SK-N-SH treated with all-trans-retinoic acid at 6 μM for 48 hours (cell line): ENCODE results near the gene PLXNA4.

Source experiments
- ATAC-seq: fragments of 200-7000 bp; cut with Tn5 transposase; 3 replicates; pipeline ENCODE4 v1.9.1; 2020; ENCODE audit warnings: mild to moderate bottlenecking, moderate library complexity
- BACH2 ChIP-seq: fragments of 250-450 bp; sonication (Bioruptor Pico); IDR thresholded peaks from 2 replicates; pipeline ENCODE4 v1.9.0; 2021; ENCODE audit warnings: mild to moderate bottlenecking, borderline replicate concordance
- CREB5 ChIP-seq: fragments of 250-450 bp; sonication (Bioruptor Pico); IDR thresholded peaks from 2 replicates; pipeline ENCODE4 v1.5.1; 2020; ENCODE audit warnings: low read depth, mild to moderate bottlenecking, moderate library complexity
- CSRNP3 ChIP-seq: fragments of 250-450 bp; sonication (Bioruptor Pico); IDR thresholded peaks from 2 replicates; pipeline ENCODE4 v1.5.1; 2021; ENCODE audit warnings: mild to moderate bottlenecking, moderate library complexity
- ESRRG ChIP-seq: fragments of 250-450 bp; sonication (Bioruptor Pico); IDR thresholded peaks from 2 replicates; pipeline ENCODE4 v1.6.1; 2021; ENCODE audit warnings: mild to moderate bottlenecking
- GLIS3 ChIP-seq: fragments of 250-450 bp; sonication (Bioruptor Pico); IDR thresholded peaks from 2 replicates; pipeline ENCODE4 v1.5.0; 2020; ENCODE audit warnings: mild to moderate bottlenecking, moderate library complexity
- OSR1 ChIP-seq: fragments of 250-450 bp; sonication (Bioruptor Pico); IDR thresholded peaks from 2 replicates; pipeline ENCODE4 v1.8.0; 2022; ENCODE audit warnings: moderate library complexity, mild to moderate bottlenecking, inconsistent platforms
- POU6F1 ChIP-seq: fragments of 250-450 bp; sonication (Bioruptor Pico); IDR thresholded peaks from 2 replicates; pipeline ENCODE4 v1.8.0; 2021; ENCODE audit warnings: low read depth, mild to moderate bottlenecking, moderate library complexity, borderline replicate concordance
- PPARA ChIP-seq: fragments of 250-450 bp; sonication (Bioruptor Pico); IDR thresholded peaks from 2 replicates; pipeline ENCODE4 v1.5.0; 2020; ENCODE audit warnings: mild to moderate bottlenecking, borderline replicate concordance
- RARB ChIP-seq: fragments of 250-450 bp; sonication (Bioruptor Pico); IDR thresholded peaks from 2 replicates; pipeline ENCODE4 v1.8.0; 2021; ENCODE audit warnings: mild to moderate bottlenecking, moderate library complexity
- SNAI2 ChIP-seq: fragments of 250-450 bp; sonication (Bioruptor Pico); IDR thresholded peaks from 2 replicates; pipeline ENCODE4 v1.5.0; 2020; ENCODE audit warnings: mild to moderate bottlenecking, moderate library complexity
- TCF4 ChIP-seq: fragments of 250-450 bp; sonication (Bioruptor Pico); IDR thresholded peaks from 2 replicates; pipeline ENCODE4 v1.8.0; 2021; ENCODE audit warnings: mild to moderate bottlenecking, moderate library complexity, borderline replicate concordance
- TSHZ2 ChIP-seq: fragments of 250-450 bp; sonication (Bioruptor Pico); IDR thresholded peaks from 2 replicates; pipeline ENCODE4 v1.5.0; 2020; ENCODE audit warnings: mild to moderate bottlenecking, moderate library complexity
- ZC3H10 ChIP-seq: fragments of 250-450 bp; sonication (Bioruptor Pico); IDR thresholded peaks from 2 replicates; pipeline ENCODE4 v1.5.1; 2021; ENCODE audit warnings: mild to moderate bottlenecking, moderate library complexity
- ZFP30 ChIP-seq: fragments of 450-650 bp; formaldehyde crosslinking; IDR thresholded peaks from 2 replicates; pipeline ENCODE4 v1.5.0; 2022; ENCODE audit warnings: mild to moderate bottlenecking, moderate library complexity
- ZNF565 ChIP-seq: fragments of 450-650 bp; formaldehyde crosslinking; conservative IDR thresholded peaks from 2 replicates; pipeline ENCODE4 v1.5.0; 2020; ENCODE audit warnings: low read depth, mild to moderate bottlenecking, moderate library complexity
- ZNF8 ChIP-seq: fragments of 450-650 bp; formaldehyde crosslinking; IDR thresholded peaks from 2 replicates; pipeline ENCODE4 v1.5.0; 2020; ENCODE audit warnings: mild to moderate bottlenecking, moderate library complexity

The PLXNA4 gene

GRCh38 chr7:132250480-132251326 is 325.6 kb downstream of the PLXNA4 start:
- TF ChIP-seq CREB5 (CRISPR knock-in tag), result no peak
- TF ChIP-seq ESRRG (CRISPR knock-in tag), result no peak
- TF ChIP-seq PPARA (CRISPR knock-in tag), result no peak
- TF ChIP-seq ZC3H10 (CRISPR knock-in tag), result no peak
- TF ChIP-seq OSR1 (CRISPR knock-in tag), result no peak
- no peak for ATAC-seq

- ATAC-seq, result peak; percentile 88
- TF ChIP-seq POU6F1 (no peak), CSRNP3 (CRISPR knock-in tag) (no peak), GLIS3 (CRISPR knock-in tag) (no peak), SNAI2 (CRISPR knock-in tag) (no peak), ZNF8 (CRISPR knock-in tag) (no peak), CREB5 (CRISPR knock-in tag) (no peak), OSR1 (CRISPR knock-in tag) (no peak), BACH2 (CRISPR knock-in tag) (no peak), TCF4 (no peak), ZNF565 (CRISPR knock-in tag) (no peak), PPARA (CRISPR knock-in tag) (no peak)
These were observed 326.9 kb downstream of the PLXNA4 start for GRCh38 chr7:132249256-132249971.

GRCh38 chr7:132248841-132249240 is 327.4 kb downstream of the PLXNA4 start:
- TF ChIP-seq ZNF8 (CRISPR knock-in tag) (no peak), RARB (CRISPR knock-in tag) (no peak), ESRRG (CRISPR knock-in tag) (no peak), TSHZ2 (no peak), OSR1 (CRISPR knock-in tag) (no peak), CSRNP3 (CRISPR knock-in tag) (no peak), GLIS3 (CRISPR knock-in tag) (no peak), ZFP30 (CRISPR knock-in tag) (no peak)
- ATAC-seq, result no peak
